Adrenal gland (tissue), 5 donors: ENCODE results near the gene MID1.

ENCODE experiments used
- CTCF ChIP-seq, 6 experiments: fragments of 450-650 bp in 4 of 6; fragments of 200-600 bp in 2 of 6; sonication (generic) in 1 of 6; IDR thresholded peaks; 1 replicate in 5 of 6; 2 replicates in 1 of 6; pipeline versions ENCODE4 v1.5.1 to v1.8.0; 2016 to 2021; ENCODE audit warnings: antibody characterized with exemption in 6 of 6, mild to moderate bottlenecking in 2 of 6, moderate library complexity in 1 of 6
- POLR2A ChIP-seq, 2 donors: fragments of 450-650 bp; IDR thresholded peaks; one replicate each; pipeline ENCODE4 v1.6.1; 2017; ENCODE audit warnings: antibody characterized with exemption in 2 of 2, mild to moderate bottlenecking in 2 of 2, moderate library complexity in 1 of 2
- donor health status: DM: no; HTN: no; CAD: no.

- TF ChIP-seq CTCF (IDR thresholded peaks at IDR 0.05) (no peak), POLR2A (IDR thresholded peaks at IDR 0.05) (no peak)
Observed at GRCh38 chrX:10507876-10508275, 112.5 kb downstream of the MID1 start.
